Activated CD4-positive, alpha-beta T cell treated with anti-CD3 and anti-CD28 coated beads, Interleukin-2, amount 50 U/mL, for 4 hours (primary cell): ENCODE measurements around the gene PKIG.
"Not testable (repeated sequence)": the region's sequence is repeated elsewhere in the genome, so short reads cannot be mapped to it uniquely, and the experiment has no call there.

Experiments used
- DNase-seq, 2 experiments: peaks; one replicate each; pipeline ENCODE4 v3.0.0-alpha.2; 2020

The PKIG gene

DNA sequence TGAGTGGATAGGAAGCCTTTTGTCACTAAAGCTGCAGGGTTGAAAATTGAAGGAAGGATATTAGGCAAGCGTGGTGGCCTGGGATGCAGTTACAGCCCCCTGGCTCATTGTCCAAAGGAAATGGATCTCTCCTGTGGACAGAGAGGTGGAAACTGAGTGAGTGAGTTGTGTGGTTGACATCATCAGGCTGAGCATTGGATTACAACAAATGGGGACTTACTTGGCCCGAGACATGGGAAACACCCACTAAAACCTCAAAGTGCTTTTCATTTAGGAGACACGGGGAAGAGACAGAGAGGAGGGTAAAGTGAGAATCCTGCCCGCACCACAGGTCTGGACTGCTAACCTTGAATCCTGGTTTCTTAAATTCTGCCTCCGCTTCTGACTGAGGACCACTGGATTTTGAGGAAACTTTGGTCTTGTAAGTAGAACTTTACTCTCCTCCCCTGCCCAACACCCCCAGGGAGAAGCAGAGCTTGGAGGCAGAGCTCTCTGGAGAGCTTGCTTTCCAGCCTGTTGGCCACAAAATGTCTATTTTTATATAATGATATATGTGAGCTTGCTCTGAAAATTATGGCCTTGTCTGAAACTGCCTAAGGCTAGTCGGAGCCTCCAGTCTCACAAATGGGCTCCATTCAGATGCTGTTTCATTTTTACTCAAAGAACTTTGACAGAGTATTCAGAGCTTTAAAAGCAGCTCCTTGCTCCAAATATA lies at the start of gene PKIG:
Gene PKIG (plus strand): TSS at position 269 of the 715 bp plus-strand sequence. CDS start 31,978 bp downstream, outside the sequence.
- no peak for DNase-seq

DNA sequence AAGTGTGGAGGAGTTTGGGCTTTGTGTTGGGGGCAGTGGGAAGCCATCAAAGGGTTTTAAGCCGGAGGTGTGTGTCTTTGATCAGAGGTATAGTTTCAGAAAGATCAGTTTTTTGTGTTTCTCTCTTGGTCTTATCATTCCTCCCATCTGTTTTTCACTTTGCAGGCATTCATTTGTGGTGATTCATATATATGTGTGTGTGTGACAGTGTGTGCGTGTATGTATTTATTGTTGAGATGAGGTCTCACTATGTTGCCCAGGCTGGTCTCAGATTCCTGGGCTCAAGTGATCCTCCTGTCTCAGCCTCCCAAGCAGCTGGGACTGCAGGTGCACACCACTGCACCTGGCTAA lies 49.4 kb upstream of the PKIG start:
- no peak for DNase-seq

DNA sequence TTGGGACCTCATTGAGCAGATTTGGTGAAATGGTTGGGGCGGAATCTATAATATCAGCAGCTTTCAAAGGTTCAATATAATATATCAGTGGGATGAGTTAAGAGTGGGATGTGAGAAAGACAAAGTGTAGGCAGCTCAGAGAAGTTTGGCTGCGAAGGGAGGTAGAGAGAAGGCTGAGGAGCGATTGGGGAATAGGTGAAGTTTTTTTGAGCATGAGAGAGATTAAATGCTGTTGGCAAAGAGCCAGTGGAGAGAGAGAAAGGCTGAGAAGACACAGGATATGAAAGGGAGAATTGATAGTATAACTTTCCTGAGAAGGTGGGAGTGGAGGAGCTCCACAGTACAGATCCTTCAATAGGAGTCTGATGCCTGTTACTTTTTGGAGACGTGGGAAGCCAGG lies 48.5 kb upstream of the PKIG start:
- DNase-seq: no peak

- no peak for DNase-seq
Observed at GRCh38 chr20:44536175-44536574, 46.2 kb upstream of the PKIG start.

DNA sequence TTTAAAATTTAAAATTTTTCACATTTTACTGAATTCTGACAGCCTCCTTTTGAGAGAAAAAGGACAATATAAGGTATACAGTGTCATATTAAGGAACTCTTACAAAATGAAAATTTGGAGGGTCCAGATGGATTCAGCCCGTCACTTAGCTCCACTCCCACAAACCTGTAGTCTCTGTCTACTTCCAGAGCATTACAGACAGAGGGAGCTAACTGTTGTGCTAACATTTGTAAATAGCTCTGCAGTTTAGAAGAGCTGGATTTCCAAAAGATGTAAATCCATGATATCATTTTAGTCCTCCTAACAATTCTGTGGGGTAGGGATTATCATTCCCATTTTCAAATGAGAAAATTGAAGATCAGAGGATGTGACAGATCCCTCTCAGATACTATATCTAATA lies 44.4 kb upstream of the PKIG start:
- DNase-seq: no peak

DNA sequence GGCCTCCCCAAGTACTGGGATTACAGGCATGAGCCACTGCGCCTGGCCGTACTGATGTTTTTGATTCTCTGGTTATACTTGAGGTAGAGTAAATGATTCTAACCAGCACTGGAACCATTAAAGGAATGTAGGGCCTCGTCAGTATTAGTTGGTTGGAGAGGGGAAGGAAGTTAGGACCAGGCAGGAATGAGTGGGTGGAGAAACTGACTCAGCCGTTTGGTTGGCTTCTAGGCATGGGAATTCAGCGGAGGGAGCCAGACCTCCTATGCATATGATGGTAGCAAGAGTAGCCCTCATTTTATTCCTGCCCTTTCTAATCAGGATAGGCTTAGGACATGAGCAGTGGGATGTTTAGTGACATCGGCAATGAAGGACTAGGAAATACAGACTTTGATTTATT lies 41.5 kb upstream of the PKIG start:
- DNase-seq: no peak

- no peak for DNase-seq
Observed at GRCh38 chr20:44541992-44542391, 40.4 kb upstream of the PKIG start.

DNA sequence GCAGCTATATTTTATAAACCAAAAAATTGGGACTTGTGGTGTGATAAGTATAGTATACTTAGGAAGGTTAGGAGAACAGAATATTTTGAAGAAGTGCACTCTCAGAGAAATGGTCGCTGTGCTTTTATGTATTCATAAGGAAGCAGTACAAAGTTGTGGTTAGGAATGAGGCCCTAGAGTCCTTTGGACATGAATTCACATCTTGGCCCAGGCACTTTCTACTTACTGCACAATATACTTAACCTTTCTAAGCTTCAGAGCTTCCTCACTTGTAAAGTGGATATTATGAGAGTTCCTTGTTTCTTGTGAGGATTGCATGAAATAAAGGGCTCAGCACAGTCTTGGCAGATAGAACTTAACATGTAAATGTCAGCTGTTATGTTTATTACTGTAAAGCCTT lies 39.5 kb upstream of the PKIG start:
- no peak for DNase-seq

GRCh38 chr20:44543358-44543757 lies 39.0 kb upstream of the PKIG start:
- no peak for DNase-seq

DNA sequence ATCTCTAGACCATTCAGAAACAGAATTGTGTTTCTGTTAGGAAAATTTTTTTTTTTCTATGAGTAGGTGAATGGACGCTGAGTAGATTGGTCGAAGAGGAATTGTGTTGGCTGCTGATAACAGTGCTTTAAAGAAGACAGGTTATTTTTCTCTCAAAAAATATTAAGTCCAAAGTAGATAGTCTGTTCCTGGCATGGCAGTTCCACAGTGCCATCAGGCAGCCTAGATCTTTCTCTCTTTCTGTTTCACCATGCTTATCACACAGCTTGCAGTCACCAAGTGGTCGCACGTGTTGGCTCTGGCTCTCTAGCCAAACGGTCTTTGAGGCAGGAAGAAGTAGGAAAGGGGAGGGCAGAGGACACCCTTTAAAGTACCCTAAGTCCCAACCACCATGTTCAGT lies 38.1 kb upstream of the PKIG start:
- DNase-seq: no peak

DNA sequence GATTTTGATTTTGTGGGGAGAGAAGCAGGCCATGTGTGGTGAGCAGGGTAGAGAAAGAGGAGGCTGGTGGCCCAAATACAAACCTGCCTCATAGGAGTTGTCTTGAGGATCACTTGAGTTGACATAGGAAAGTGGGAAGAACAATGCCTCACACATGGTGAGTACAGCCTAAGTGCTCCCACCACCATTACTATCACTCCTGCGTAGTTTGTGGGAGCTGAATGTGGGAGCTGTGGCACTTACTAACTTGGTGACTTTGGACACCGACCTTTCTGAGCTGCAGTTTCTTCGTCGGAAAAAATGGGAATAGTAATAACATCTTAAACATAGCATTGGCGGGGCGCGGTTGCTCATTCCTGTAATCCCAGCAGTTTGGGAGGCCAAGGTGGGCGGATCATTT lies 35.0 kb upstream of the PKIG start:
- DNase-seq: no peak

DNA sequence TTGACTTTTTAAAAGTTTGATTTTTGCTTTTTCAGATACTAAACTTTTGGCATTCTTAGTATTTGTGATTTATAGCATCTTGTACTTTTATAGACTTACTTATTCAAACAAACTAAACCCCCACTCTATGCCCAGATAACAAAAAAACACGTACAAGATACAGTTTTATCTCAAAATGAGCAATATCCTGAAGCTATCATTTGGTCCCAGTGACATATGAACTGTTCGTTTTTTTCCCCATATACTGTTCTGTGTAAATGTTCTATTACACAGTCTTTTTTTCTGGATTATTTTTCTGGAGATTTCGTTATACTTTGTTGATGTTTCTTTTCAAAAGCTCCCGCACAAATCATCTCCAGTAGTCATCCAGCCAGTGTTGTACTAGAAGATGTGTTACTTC lies 33.3 kb upstream of the PKIG start:
- no peak for DNase-seq

DNA sequence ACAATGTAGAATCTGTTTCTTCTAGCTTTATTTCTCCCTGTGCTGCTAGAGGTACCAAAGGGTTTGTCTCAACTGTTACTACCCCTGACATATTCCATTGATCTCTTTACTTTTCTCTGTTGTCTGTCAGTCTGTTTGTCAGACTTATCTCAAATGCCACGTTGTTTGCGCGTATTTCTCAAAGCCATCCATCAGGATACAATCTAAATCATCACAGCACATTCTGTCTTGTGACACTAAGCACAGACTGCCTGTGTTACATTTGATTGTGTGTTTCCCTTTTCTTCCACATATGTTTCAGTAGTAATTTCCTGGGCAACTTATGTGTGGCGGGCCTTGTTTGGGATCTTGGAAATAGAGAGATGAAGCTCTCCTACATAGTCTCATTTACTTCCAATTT lies 30.3 kb upstream of the PKIG start:
- DNase-seq: no peak

- no peak for DNase-seq
Observed at GRCh38 chr20:44552568-44552949, 29.8 kb upstream of the PKIG start.

GRCh38 chr20:44552950-44553908 lies 29.1 kb upstream of the PKIG start:
- DNase-seq: no peak

- DNase-seq: no peak
Observed at GRCh38 chr20:44559302-44559701, 23.1 kb upstream of the PKIG start.

DNA sequence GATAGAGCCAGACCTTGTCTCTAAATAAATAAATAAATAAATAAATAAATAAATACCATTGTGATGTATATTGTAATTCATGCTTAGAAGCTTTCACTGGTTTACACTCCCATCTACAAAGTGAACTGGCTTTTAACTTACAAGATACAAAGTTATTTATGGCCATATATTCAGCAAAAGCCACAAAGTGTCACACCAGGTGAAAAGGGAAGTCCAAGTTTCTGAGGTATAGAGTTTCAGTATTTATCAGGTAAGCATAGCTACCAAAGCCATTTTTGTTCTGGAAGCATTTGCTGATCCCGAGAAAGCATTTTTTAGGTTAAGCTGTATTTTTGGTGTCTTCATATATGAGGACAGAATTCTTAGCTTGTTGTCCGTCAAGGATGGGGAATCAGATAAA lies 22.1 kb upstream of the PKIG start:
- no peak for DNase-seq

- DNase-seq: not testable (repeated sequence)
Observed at GRCh38 chr20:44560818-44561217, 21.6 kb upstream of the PKIG start.

- no peak for DNase-seq
Observed at GRCh38 chr20:44561876-44562275, 20.5 kb upstream of the PKIG start.

DNA sequence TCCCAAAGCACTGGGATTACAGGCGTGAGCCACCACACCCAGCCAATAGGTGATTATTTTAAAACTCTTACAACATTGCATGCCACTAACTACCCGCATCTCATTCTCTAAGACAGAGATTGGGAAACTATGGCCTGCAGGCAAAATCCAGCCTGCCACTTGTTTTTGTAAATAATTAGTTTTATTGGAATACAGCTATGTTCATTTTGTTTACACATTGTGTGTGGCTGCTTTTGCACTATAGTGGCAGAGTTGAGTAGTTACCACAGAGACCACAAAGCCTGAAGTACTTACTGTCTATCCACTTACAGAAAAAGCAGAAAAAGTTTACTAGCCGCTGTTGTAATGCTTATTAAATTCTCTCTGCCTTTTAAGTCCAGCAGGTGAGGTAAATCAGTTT lies 16.4 kb upstream of the PKIG start:
- no peak for DNase-seq

GRCh38 chr20:44566811-44567210 lies 15.6 kb upstream of the PKIG start:
- no peak for DNase-seq

- DNase-seq: no peak
Observed at GRCh38 chr20:44570367-44570766, 12.0 kb upstream of the PKIG start.

DNA sequence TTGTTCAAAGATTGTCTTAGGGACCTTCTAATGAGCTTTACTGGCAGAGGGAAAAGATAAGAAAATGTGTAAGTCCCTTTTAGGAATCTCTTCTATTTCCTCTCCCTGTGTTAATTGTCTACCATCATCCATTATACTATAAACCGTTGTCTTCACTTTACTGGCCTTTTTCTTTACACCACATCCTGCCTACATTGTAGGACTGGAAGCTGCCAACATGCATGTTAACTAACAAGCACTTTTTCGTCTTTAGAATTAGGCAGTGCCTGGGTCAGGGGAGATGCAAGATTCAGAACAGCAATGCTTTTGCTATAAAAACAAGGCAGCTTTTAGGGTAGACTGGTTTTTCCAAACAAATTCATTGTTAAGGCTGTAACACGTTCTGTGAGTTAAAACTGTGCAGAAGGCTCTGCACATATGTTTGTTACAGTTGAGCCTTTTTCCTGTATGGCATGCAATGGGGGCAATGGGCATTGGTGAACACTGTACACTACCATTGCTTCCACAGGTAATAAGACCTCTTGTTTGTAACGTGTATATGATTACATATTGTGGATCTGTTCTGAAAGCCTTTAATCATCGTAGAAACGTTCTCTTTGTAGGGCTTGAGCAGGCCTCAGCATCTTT lies 10.9 kb upstream of the PKIG start:
- DNase-seq: no peak
